Parathyroid adenoma (tissue), 2 donors: ENCODE data around the gene CDKN2D.

Source experiments
- H2AFZ ChIP-seq: fragments of 300-600 bp; sonication (generic); one replicate; pipeline ENCODE4 v1.7.0; 2017; ENCODE audit warnings: antibody characterized with exemption, mild to moderate bottlenecking
- H3K27ac ChIP-seq: fragments of 300-600 bp; sonication (generic); one replicate; pipeline ENCODE4 v1.7.0; 2017
- H3K27me3 ChIP-seq: fragments of 300-600 bp; sonication (generic); one replicate; pipeline ENCODE4 v1.7.0; 2017; ENCODE audit warnings: low read length; ENCODE audit not compliant: control insufficient read depth, insufficient read depth
- H3K36me3 ChIP-seq: fragments of 300-600 bp; sonication (generic); one replicate; pipeline ENCODE4 v1.7.0; 2017; ENCODE audit warnings: low read length; ENCODE audit not compliant: control insufficient read depth, insufficient read depth
- H3K4me1 ChIP-seq: fragments of 300-600 bp; sonication (generic); one replicate; pipeline ENCODE4 v1.7.0; 2017; ENCODE audit warnings: control low read depth
- H3K4me2 ChIP-seq: fragments of 300-600 bp; sonication (generic); one replicate; pipeline ENCODE4 v1.7.0; 2017; ENCODE audit warnings: low read length
- H3K4me3 ChIP-seq: fragments of 300-600 bp; sonication (generic); one replicate; pipeline ENCODE4 v1.7.0; 2017; ENCODE audit warnings: low read depth, low read length
- H3K79me2 ChIP-seq: fragments of 300-600 bp; sonication (generic); one replicate; pipeline ENCODE4 v1.7.0; 2017; ENCODE audit warnings: control low read depth
- H3K9ac ChIP-seq: fragments of 300-600 bp; sonication (generic); one replicate; pipeline ENCODE4 v1.7.0; 2017; ENCODE audit warnings: mild to moderate bottlenecking
- H3K9me3 ChIP-seq: fragments of 300-600 bp; sonication (generic); one replicate; pipeline ENCODE4 v1.7.0; 2017; ENCODE audit warnings: low read length; ENCODE audit not compliant: control insufficient read depth
- TF ChIP-seq, protein P1 (sequence below): fragments of 300-600 bp; sonication (generic); IDR thresholded peaks from one replicate; pipeline ENCODE4 v1.7.0; 2017; ENCODE audit warnings: antibody characterized with exemption, mild to moderate bottlenecking
- donor health status: primary hyperparathyroidism.

The CDKN2D gene

DNA sequence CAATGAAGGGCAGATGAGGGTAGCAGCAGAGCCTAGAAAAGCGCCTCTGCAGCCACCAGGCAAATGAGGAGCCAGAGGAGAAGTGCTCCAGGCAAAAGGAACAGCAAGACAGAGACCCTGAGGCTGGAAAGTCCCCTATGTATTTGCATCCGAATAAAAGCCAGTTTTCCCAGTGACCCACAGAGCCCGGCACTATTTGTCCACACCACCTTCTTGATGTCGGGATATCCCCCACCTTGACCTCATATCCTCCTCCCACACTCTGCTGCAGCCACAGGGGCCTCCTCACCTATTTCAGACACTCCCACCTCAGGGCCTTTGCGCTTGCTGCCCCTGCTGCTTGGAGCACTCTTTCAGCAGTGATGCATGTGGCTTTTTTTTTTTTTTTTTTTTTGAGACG, 18.4 kb downstream of the CDKN2D start:
- H3K27ac ChIP-seq = no peak overlapping the region
- no peaks in the 10 kb centered on the region for H3K4me1 ChIP-seq
- H2AFZ ChIP-seq = no peak overlapping the region
- peaks cover 2% of the 10 kb centered on the region for H3K79me2 ChIP-seq
- no peak overlapping the region for H3K9ac ChIP-seq
- no peaks in the 10 kb centered on the region for H3K27me3 ChIP-seq
- no peaks in the 10 kb centered on the region for H3K36me3 ChIP-seq
- H3K4me3 ChIP-seq = no peak overlapping the region
- TF ChIP-seq, protein P1, sequence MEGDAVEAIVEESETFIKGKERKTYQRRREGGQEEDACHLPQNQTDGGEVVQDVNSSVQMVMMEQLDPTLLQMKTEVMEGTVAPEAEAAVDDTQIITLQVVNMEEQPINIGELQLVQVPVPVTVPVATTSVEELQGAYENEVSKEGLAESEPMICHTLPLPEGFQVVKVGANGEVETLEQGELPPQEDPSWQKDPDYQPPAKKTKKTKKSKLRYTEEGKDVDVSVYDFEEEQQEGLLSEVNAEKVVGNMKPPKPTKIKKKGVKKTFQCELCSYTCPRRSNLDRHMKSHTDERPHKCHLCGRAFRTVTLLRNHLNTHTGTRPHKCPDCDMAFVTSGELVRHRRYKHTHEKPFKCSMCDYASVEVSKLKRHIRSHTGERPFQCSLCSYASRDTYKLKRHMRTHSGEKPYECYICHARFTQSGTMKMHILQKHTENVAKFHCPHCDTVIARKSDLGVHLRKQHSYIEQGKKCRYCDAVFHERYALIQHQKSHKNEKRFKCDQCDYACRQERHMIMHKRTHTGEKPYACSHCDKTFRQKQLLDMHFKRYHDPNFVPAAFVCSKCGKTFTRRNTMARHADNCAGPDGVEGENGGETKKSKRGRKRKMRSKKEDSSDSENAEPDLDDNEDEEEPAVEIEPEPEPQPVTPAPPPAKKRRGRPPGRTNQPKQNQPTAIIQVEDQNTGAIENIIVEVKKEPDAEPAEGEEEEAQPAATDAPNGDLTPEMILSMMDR = no peak
- H3K9me3 ChIP-seq = no peaks in the 10 kb centered on the region
- H3K4me2 ChIP-seq = no peak overlapping the region

DNA sequence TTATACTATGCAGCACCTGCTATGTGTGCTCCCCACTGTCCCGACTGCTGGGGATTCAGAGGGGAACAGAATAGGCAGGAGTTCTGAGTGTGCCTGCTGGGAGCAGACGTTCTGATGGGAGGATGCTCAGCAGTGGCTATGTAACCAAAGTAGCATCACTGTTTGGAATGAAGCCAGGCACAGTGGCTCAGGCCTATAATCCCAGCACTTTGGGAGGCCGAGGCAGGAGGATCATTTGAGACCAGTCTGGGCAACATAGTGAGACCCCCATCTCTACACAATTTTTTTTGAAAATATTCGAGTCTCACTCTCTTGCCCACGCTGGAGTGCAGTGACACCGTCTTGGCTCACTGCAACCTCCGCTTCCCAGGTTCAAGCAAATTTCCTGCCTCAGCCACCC, 19.0 kb downstream of the CDKN2D start:
- no peaks in the 10 kb centered on the region for H3K36me3 ChIP-seq
- H3K4me2 ChIP-seq = no peak overlapping the region
- TF ChIP-seq, protein P1 = no peak

DNA sequence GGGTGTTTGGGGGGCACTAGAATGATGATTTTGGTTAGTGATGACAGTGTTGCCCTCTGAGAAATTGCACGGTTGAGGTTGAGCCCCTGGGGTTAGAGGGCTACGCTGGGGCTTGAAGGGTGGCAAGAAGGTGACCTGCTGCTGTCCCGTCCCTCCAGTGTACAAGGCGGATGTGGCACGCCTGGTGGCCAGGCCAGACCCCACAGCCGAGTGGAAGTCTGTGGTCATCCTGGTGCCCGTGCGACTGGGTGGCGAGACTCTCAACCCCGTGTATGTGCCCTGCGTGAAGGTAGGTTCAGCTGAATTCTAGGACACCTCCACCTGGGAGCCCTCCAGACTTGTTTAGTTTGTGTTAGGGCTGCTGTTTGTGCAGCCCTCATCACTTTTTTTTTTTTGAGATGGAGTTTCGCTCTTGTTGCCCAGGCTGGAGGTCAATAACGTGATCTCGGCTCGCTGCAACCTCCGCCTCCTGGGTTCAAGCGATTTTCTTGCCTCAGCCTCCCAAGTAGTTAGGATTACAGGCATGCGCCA, 20.0 kb downstream of the CDKN2D start:
- no peak overlapping the region for H3K9ac ChIP-seq
- no peaks in the 10 kb centered on the region for H3K27me3 ChIP-seq
- TF ChIP-seq, protein P1 = no peak
- H3K79me2 ChIP-seq = peaks cover 13% of the 10 kb centered on the region
- no peak overlapping the region for H3K27ac ChIP-seq
- no peak overlapping the region for H3K4me3 ChIP-seq
- no peaks in the 10 kb centered on the region for H3K36me3 ChIP-seq
- no peak overlapping the region for H3K4me2 ChIP-seq
- H3K4me1 ChIP-seq = peaks cover 7% of the 10 kb centered on the region
- H2AFZ ChIP-seq = no peak overlapping the region
- H3K9me3 ChIP-seq = no peaks in the 10 kb centered on the region

More for the DNA sequence above, 19.0 kb downstream of the CDKN2D start:
- H3K9ac ChIP-seq = no peak overlapping the region
- no peaks in the 10 kb centered on the region for H3K9me3 ChIP-seq
- no peak overlapping the region for H3K27ac ChIP-seq
- H3K4me1 ChIP-seq = peaks cover 4% of the 10 kb centered on the region
- no peak overlapping the region for H3K4me3 ChIP-seq
- H2AFZ ChIP-seq = no peak overlapping the region
- peaks cover 5% of the 10 kb centered on the region for H3K79me2 ChIP-seq
- no peaks in the 10 kb centered on the region for H3K27me3 ChIP-seq

DNA sequence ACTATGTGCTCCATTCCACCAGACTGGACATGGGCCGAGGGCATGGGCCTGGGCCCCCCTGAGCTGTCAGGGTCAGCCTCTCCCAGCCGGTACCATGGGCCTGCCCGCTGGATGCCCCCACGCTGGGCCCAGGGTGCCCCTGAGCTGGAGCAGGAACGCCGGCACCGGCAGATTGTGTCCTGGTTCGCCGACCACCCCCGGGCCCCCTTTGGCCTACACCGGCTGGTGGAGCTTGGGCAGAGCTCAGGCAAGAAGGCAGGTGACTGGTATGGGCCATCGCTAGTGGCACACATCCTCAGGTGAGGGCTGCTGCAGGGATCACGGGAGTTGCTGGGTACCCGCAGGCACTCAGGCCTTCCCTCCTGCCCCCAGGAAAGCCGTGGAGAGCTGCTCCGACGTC, 22.0 kb downstream of the CDKN2D start:
- H3K4me1 ChIP-seq = peaks cover 7% of the 10 kb centered on the region
- H2AFZ ChIP-seq = no peak overlapping the region
- H3K27me3 ChIP-seq = no peaks in the 10 kb centered on the region
- H3K9me3 ChIP-seq = no peaks in the 10 kb centered on the region
- no peak overlapping the region for H3K27ac ChIP-seq
- no peak overlapping the region for H3K4me2 ChIP-seq
- H3K36me3 ChIP-seq = no peaks in the 10 kb centered on the region
- peaks cover 13% of the 10 kb centered on the region for H3K79me2 ChIP-seq
- TF ChIP-seq, protein P1 = no peak
- H3K4me3 ChIP-seq = no peak overlapping the region
- no peak overlapping the region for H3K9ac ChIP-seq

DNA sequence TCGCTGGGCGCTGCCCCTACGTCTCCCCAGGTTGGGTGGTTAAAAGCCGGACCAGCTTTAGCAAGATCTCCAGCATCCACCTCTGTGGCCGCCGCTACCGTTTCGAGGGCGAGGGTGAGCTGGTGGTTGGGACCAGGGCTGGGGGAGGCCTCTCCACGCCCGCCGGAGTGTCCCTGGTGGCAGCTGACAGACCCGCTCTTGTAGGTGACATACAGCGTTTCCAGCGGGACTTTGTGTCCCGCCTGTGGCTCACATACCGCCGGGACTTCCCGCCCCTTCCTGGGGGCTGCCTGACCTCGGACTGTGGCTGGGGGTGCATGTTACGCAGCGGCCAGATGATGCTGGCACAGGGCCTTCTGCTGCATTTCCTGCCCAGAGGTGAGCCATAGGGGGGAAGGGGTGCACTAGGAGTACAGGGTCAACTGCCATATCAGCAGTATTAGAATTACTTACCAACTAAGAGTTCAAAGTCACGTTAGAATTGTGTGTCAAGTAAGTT, 24.0 kb downstream of the CDKN2D start:
- H3K27ac ChIP-seq = peak overlapping the region; percentile 88
- TF ChIP-seq, protein P1 = no peak
- peaks cover 13% of the 10 kb centered on the region for H3K79me2 ChIP-seq
- no peaks in the 10 kb centered on the region for H3K9me3 ChIP-seq
- no peaks in the 10 kb centered on the region for H3K27me3 ChIP-seq
- H3K9ac ChIP-seq = no peak overlapping the region
- H3K36me3 ChIP-seq = no peaks in the 10 kb centered on the region
- H3K4me3 ChIP-seq = peak overlapping the region; percentile 79
- peak overlapping the region; percentile 94 for H3K4me2 ChIP-seq
- H2AFZ ChIP-seq = no peak overlapping the region
- peaks cover 7% of the 10 kb centered on the region for H3K4me1 ChIP-seq
